HepG2 (cell line): Measurements from ENCODE around the gene PSKH1. TPM values are rescaled to one million over a fixed set of nuclear protein-coding genes. Genes with fewer than 3 reads are reported as not detected.

Source experiments
- DZIP1 ChIP-seq: sonication (generic); formaldehyde crosslinking; IDR thresholded peaks from 2 replicates; pipeline ENCODE4 v1.5.0; 2020; ENCODE audit warnings: mild to moderate bottlenecking, missing genetic modification reagents
- HIC2 ChIP-seq: sonication (generic); formaldehyde crosslinking; IDR thresholded peaks from 2 replicates; pipeline ENCODE4 v1.9.0; 2022; ENCODE audit warnings: low read depth, missing genetic modification reagents
- ZBTB3 ChIP-seq: sonication (generic); formaldehyde crosslinking; IDR thresholded peaks from 2 replicates; pipeline ENCODE4 v1.4.0; 2020; ENCODE audit warnings: low read depth, mild to moderate bottlenecking, moderate library complexity, missing genetic modification reagents, borderline replicate concordance
- ZNF597 ChIP-seq: sonication (generic); formaldehyde crosslinking; IDR thresholded peaks from 2 replicates; pipeline ENCODE4 v1.5.0; 2020; ENCODE audit warnings: missing genetic modification reagents
- polyA plus RNA-seq, 8 experiments: library from polyadenylated mRNA; depleted of rRNA in 3 of 8; stranded (reverse) in 7 of 8; unstranded in 1 of 8; fragments of >200 nt; fragmentation: Illumina TruSeq in 4 of 8; extraction: Trizol in 4 of 8; gene quantifications; 2 replicates each; pipeline versions ENCODE4 v1.2.1 to v1.2.3, GENCODE V29; 2011 to 2016; ENCODE audit warnings: low read depth in 4 of 8, missing spikeins in 1 of 8, mixed read lengths in 1 of 8; ENCODE audit not compliant: insufficient read depth in 1 of 8
- total RNA-seq, 5 experiments: library from RNA; depleted of rRNA; stranded (reverse); fragments of >200 nt; fragmentation: Illumina TruSeq; extraction: Trizol; gene quantifications; 2 replicates each; pipeline ENCODE4 v1.2.3, GENCODE V29; 2016; ENCODE audit warnings: low read depth in 1 of 5
- TF ChIP-seq, protein P1 (sequence below): sonication (generic); formaldehyde crosslinking; IDR thresholded peaks from 2 replicates; pipeline ENCODE4 v1.4.0; 2020; ENCODE audit warnings: mild to moderate bottlenecking, missing genetic modification reagents
- TF ChIP-seq, protein P2 (sequence below): sonication (generic); formaldehyde crosslinking; conservative IDR thresholded peaks from 2 replicates; pipeline ENCODE4 v1.4.0; 2020; ENCODE audit warnings: mild to moderate bottlenecking, missing genetic modification reagents, moderate library complexity
- TF ChIP-seq, protein P3 (sequence below): sonication (generic); formaldehyde crosslinking; IDR thresholded peaks from 2 replicates; pipeline ENCODE4 v1.5.0; 2020; ENCODE audit warnings: missing genetic modification reagents, mild to moderate bottlenecking, borderline replicate concordance
- TF ChIP-seq, protein P4 (sequence below): sonication (generic); formaldehyde crosslinking; IDR thresholded peaks from 2 replicates; pipeline ENCODE4 v1.4.0; 2020; ENCODE audit warnings: mild to moderate bottlenecking, missing genetic modification reagents

The PSKH1 gene
- total and polyA plus RNA-seq, 2 of the 13 experiments (the other 11 are each of a cell fraction or from before 2014, with no cell fraction given) = 8.4 to 19.1 TPM

DNA sequence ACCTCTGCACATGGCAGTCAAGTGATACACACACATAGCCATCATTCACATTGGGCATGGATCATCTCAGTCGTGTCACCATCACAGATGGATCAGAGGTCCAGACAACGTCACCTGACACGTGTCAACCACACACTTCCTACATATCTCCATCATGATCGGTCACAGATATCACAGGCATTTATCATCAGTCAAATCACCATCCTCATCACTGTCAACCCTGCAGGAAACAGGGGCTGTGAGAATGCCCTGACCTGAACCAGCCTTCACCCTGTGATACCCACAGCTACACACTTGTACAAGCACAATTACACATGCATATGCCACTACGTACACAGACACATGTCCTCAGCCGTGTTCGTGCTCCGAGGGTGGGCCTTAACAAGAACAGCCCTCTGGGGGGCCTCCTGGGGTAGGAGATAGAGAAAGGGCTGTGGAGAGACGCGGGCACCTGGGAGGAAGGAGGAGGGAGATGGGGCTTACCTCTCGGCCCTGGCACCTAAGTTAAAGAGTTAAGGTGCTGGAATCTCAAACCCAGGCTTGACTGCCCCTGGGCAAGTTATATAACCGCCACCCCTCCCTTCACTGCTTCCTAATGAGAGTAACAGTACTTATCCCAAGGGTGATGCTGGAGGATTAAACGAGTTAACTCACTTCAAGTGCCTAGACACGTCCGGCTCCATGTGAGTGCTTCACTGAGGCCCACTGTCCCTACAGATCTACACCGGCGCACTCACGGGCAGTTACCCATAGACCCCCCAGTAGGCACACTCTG lies 74.3 kb downstream of the PSKH1 start (continued):
- TF ChIP-seq DZIP1 (CRISPR knock-in tag) = no peak; the same call in 1 of the 2 replicates
- TF ChIP-seq ZNF597 = no peak
- TF ChIP-seq, protein P1, sequence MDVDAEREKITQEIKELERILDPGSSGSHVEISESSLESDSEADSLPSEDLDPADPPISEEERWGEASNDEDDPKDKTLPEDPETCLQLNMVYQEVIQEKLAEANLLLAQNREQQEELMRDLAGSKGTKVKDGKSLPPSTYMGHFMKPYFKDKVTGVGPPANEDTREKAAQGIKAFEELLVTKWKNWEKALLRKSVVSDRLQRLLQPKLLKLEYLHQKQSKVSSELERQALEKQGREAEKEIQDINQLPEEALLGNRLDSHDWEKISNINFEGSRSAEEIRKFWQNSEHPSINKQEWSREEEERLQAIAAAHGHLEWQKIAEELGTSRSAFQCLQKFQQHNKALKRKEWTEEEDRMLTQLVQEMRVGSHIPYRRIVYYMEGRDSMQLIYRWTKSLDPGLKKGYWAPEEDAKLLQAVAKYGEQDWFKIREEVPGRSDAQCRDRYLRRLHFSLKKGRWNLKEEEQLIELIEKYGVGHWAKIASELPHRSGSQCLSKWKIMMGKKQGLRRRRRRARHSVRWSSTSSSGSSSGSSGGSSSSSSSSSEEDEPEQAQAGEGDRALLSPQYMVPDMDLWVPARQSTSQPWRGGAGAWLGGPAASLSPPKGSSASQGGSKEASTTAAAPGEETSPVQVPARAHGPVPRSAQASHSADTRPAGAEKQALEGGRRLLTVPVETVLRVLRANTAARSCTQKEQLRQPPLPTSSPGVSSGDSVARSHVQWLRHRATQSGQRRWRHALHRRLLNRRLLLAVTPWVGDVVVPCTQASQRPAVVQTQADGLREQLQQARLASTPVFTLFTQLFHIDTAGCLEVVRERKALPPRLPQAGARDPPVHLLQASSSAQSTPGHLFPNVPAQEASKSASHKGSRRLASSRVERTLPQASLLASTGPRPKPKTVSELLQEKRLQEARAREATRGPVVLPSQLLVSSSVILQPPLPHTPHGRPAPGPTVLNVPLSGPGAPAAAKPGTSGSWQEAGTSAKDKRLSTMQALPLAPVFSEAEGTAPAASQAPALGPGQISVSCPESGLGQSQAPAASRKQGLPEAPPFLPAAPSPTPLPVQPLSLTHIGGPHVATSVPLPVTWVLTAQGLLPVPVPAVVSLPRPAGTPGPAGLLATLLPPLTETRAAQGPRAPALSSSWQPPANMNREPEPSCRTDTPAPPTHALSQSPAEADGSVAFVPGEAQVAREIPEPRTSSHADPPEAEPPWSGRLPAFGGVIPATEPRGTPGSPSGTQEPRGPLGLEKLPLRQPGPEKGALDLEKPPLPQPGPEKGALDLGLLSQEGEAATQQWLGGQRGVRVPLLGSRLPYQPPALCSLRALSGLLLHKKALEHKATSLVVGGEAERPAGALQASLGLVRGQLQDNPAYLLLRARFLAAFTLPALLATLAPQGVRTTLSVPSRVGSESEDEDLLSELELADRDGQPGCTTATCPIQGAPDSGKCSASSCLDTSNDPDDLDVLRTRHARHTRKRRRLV (CRISPR knock-in tag) = peak; percentile 72
- TF ChIP-seq, protein P2, sequence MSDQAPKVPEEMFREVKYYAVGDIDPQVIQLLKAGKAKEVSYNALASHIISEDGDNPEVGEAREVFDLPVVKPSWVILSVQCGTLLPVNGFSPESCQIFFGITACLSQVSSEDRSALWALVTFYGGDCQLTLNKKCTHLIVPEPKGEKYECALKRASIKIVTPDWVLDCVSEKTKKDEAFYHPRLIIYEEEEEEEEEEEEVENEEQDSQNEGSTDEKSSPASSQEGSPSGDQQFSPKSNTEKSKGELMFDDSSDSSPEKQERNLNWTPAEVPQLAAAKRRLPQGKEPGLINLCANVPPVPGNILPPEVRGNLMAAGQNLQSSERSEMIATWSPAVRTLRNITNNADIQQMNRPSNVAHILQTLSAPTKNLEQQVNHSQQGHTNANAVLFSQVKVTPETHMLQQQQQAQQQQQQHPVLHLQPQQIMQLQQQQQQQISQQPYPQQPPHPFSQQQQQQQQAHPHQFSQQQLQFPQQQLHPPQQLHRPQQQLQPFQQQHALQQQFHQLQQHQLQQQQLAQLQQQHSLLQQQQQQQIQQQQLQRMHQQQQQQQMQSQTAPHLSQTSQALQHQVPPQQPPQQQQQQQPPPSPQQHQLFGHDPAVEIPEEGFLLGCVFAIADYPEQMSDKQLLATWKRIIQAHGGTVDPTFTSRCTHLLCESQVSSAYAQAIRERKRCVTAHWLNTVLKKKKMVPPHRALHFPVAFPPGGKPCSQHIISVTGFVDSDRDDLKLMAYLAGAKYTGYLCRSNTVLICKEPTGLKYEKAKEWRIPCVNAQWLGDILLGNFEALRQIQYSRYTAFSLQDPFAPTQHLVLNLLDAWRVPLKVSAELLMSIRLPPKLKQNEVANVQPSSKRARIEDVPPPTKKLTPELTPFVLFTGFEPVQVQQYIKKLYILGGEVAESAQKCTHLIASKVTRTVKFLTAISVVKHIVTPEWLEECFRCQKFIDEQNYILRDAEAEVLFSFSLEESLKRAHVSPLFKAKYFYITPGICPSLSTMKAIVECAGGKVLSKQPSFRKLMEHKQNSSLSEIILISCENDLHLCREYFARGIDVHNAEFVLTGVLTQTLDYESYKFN (CRISPR knock-in tag) = no peak
- TF ChIP-seq, protein P3, sequence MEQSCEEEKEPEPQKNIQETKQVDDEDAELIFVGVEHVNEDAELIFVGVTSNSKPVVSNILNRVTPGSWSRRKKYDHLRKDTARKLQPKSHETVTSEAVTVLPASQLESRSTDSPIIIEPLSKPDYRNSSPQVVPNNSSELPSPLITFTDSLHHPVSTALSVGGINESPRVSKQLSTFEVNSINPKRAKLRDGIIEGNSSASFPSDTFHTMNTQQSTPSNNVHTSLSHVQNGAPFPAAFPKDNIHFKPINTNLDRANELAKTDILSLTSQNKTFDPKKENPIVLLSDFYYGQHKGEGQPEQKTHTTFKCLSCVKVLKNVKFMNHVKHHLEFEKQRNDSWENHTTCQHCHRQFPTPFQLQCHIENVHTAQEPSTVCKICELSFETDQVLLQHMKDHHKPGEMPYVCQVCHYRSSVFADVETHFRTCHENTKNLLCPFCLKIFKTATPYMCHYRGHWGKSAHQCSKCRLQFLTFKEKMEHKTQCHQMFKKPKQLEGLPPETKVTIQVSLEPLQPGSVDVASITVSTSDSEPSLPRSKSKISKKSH (CRISPR knock-in tag) = no peak
- TF ChIP-seq HIC2 (CRISPR knock-in tag) = no peak
- no peak for TF ChIP-seq ZBTB3 (CRISPR knock-in tag)
- TF ChIP-seq, protein P4, sequence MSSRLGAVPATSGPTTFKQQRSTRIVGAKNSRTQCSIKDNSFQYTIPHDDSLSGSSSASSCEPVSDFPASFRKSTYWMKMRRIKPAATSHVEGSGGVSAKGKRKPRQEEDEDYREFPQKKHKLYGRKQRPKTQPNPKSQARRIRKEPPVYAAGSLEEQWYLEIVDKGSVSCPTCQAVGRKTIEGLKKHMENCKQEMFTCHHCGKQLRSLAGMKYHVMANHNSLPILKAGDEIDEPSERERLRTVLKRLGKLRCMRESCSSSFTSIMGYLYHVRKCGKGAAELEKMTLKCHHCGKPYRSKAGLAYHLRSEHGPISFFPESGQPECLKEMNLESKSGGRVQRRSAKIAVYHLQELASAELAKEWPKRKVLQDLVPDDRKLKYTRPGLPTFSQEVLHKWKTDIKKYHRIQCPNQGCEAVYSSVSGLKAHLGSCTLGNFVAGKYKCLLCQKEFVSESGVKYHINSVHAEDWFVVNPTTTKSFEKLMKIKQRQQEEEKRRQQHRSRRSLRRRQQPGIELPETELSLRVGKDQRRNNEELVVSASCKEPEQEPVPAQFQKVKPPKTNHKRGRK (CRISPR knock-in tag) = no peak
